Measurements from ENCODE around the gene APOBEC4.
A peak's percentile ranks its signal among the peaks of the same experiment; 100 is the strongest.

Gene APOBEC4

DNA sequence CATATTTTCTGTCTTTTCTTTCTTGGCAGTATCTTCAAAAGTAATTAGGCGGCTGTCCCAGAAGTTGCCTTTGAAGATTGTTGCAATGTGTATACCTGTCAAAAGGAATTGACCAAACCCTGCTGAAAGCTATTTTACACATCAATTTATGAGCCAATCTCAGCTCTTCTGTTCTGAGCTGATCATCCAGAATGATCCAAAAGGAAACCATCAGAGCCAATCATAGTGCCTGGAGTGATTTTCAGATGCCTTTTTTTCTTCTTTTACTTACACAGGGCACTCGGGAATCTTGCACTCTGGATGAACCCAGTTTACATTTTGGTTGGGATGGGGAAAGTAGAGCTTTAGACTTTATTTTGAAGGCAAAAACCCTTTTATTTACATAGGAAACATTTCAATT, 21.8 kb upstream of the APOBEC4 start:
- DNase-seq (ENCODE audit: low spot score) = no peak

DNA sequence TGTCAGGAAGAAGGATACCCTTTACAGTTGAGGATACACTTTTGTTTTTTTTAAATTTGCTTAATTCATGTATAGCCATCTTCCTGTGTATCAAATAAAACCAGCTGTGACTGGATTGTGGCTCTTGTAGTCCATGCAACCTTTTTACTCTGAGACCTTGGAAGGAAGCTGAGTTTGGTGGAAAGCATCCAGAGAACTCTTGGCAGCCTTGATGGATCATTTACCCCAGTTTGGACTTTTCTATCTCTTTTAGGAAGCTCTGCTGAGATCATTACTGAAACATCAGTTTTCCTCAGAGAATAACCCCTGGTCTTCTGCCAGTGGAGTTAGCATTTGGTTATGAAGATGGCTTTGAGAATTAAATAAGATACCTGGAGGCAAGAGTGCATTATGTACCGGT, 21.2 kb upstream of the APOBEC4 start:
- DNase-seq (ENCODE audit: low spot score) = no peak

DNA sequence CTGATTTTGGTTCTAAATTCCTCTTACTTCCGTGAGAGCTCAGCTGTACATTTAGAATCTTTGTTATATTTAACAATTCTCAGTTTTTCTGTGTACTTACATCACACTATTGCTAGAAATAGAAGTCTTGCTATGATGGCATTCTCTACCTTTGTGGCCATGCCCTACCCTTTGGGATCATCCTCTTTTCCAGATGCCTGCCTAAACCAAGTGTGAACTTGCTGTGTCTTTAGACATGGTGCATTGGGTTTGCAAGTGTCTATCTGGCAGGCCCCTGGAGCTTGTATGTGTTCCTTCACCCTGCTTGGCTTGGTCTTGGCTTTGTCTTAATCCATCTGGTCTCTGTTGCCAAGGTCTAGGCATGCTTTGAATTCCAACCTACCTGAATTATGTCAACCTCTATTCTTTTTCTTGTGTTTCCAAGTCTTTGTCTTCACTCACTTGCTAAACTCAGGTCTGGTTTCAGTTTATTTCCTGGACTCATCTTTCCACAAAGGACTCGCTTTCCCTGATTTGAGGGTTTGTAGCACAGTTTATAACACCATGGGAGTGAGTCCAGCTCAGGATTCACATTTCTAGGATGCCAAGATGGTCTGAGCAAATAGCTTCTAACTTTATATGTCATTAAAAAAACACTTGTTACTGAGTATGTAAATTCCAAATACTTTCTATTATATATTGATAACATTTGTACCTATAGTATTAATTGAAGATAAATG, 20.6 kb upstream of the APOBEC4 start:
- no peak for DNase-seq (ENCODE audit: low spot score)

DNA sequence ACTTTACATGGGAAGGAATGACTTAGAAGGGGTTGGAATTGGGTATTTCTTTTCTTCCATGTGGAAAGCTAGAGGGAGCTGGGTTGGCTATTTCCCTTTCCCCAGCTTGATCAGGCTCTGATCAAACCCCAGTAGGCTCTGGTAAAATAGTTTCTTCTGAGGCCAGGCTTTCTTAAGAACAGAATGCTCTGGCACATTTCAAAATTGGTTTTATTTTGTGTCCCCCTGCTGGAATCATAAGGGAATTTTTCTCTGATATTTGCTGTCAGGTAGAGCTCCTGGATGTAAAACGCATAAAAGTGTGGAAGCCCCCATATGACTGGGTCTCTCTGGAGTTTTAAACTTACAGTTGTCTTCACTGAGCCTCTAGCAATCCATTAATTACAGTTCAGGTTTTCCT, 17.1 kb upstream of the APOBEC4 start:
- DNase-seq (ENCODE audit: low spot score) = no peak

DNA sequence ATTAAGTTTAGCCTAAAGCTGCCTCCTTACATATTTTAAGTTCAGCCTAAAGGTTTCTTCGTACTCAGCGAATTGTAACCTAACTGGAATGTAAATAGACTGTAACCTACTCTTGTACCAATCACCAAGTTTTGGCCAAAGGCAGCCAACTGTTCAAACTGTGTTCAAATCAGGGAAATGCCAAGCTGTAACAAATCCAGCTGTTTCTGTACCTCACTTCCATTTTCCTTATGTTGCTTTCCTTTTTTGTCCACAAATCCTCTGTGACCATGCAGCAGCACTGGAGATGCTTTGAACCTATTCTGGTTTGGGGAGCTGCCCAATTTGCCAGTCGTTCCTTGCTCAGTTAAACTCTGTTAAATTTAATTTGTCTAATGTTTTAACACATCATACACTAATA, 3.2 kb upstream of the APOBEC4 start:
- DNase-seq (ENCODE audit: low spot score) = no peak

DNA sequence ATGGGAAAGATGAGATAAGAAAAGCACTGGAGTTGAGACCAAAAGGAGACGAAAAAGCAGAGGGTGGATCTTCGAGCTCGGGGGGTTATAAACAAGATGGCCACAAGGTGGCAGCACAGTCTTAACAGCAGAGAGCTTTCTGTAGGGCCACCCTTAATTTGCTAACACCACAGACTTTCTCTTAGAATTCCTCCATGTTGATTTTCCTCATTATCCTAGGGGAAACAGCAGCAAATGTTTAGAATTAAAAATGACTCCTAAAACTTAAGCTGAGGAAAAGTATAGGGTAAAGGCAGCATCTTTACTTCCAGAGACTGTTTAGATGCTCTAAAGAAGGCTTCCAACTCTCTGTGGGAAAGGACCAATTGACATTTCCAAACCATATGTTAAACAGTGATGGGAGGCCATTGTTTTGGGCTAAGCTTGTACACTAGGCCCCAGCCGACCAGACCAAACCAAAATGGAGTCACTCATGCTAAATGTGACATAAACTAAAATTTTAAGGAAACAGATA, 2.5 kb upstream of the APOBEC4 start:
- peak; percentile 92 for DNase-seq (ENCODE audit: low spot score)

DNA sequence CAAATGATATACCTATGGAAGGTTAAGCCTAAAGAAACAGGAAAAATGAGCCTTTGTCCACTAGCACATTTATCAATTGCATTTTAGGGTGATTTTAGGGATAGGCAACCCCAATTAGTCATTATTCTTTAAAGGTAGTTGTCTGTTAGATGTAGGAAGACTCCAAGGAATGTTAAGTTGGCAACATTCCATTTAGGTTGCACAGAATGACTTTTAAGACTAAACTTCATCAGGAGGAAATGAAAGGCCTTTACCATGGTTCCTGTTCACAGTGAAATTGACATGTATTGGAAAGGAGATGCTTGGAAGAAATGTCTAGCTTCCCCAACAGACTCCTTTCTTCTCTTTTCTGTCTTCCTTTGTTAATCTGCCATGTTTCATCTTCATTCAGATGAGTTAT, 1.6 kb upstream of the APOBEC4 start:
- DNase-seq (ENCODE audit: low spot score) = no peak

DNA sequence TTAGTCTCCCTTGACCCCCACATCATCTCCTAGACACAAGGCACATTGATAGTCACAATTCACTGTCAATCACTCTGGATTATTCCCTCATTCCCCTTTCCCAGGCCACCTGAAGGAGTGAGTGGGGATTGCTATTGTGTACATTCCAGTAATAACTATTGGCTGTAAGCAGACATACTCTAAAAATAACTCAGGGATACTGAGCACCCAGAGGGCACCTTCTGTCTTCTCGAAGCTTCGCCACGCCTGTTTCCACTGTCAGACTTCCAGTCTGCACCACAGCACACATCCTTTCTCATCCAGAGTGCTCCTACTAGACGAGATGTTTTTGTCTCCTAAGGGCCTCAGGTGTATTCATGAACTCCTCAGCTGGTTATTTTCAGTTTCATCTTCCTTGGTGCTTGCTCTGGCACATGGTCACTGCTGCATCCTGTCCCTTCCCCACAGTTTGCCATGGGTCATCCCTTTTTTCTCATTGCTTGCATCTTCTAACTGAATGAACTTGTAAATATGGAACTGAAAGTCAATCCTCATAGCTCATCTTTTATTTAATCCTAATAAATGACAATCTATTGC, 848 bp upstream of the APOBEC4 start:
- DNase-seq (ENCODE audit: low spot score) = no peak

DNA sequence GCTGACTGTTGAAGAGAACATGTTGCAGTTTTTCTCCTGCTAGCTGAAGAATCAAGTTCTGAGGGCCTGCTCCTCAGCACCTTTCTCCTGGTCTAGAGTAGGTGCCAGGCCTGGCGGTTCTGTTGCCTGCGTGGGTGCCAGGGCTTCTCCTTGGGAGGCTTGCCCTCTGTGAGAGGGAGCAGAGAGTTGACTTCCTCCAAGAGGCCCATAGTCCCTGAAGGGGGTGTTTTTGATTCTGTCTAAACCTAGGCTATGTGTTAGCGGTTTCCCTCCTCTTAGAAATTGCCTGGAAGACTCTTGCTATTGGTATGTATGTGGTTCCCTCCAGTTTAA, 312 bp upstream of the APOBEC4 start:
- DNase-seq (ENCODE audit: low spot score) = no peak

DNA sequence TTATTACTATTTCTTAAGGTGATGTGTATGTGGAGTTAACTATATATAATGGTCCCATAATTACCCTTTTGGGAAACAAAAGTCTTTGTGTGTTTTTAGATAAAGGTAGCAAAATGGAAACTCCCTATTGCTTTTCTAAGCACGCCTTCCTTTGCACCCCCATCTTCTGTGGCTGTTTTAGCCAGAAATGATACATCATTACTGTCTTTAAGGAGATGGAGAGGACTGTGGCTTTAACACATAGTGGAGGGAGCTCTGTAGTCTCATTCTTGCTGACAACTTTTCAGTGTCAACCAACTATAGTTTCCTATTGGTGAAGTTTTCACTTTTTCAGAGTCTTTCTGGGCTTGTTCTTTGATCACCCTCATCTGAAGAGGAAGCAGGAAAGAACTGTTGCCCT, 1.0 kb downstream of the APOBEC4 start:
- DNase-seq (ENCODE audit: low spot score) = no peak

DNA sequence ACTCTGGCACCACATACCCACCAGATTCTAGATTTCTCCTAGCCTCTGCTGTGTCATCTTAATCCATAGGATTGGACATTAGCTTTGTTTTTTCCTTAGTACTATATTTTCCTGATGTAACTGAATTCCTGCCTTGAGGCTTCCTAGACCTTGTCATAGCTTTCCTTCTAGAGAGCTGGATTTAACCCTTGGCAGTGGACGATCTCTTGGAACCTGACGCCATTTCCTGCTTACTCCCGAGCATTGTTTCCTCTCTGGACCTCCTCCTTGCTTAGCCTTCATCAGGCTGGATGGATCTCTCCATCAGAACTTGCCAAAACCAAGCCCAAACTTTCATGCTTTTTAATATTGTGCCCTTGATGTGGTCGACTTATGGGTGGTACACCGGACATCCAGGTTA, 1.5 kb downstream of the APOBEC4 start:
- no peak for DNase-seq (ENCODE audit: low spot score)

DNA sequence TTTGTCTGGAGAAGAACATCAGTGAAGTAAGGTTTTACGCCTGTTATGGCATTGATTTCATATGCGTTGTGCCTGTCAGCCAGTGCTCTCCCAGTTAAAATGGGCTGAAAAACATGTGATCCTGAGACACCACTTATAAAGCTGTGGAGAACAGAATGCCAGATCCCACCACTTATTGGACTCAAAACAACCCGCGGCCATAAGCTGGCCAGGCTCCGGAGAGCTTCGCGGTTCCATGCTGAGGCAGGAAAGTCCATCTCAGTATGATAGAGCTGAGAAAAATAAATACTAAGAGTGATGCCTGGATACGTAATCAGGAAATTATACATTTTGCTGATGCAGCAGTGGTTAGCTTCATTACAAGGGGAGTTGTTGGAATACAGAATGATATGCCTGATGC, 5.1 kb downstream of the APOBEC4 start:
- DNase-seq (ENCODE audit: low spot score) = no peak

DNA sequence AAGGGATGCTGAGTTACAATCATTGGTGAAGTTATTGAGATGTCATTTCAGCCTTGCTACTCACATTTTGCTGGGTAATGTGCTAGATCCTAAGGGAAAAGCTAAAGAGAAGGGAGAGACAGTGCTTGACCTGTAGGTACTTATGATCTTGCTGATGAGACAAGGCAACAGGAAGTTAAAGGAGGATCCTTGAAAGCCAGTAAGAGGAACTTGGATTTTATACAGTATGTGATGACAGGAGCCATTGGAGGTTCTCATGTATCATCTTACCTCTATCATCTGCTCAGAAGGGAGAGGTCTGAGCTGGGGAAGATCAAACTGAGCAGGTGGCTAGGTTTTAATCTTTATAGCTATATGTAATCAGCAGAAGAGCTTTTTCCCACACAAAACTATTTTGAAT, 6.3 kb downstream of the APOBEC4 start:
- DNase-seq (ENCODE audit: low spot score) = no peak

DNA sequence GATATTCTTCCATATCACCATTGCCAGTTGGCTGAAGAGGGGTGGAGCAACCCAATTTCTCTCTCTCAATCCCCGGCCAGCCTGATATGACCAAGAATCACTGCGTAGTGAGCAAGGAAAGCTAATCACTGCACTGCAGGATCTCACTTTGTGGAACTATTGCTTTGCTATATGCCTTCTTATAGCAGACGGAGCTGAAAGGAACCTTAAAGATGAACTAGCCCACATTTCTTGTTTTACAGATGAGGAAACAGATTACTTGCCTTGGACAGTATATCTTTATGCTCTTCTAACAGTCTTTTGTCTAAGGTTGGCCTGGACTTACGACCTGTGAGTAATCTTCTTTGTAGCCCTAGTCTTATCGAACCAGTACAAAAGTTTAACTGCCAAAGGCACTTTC, 7.6 kb downstream of the APOBEC4 start:
- no peak for DNase-seq (ENCODE audit: low spot score)

DNA sequence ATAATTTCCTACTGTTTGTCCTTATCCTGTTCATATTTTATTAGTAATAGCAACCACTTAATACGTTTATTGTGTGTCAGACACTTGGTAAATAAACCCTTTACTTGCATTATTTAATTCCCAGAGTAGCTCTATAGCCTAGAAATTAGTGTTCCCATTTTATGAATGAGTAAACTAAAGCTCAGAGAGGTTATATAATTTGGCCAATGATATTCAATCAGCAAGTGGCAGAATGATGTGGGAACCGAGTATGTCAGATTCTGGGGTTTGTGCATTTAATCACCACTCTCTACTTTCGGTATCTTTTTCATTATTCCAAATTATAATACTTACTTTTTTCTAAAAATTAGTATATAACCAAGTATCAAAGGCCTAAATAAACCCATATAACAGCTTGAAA, 10.9 kb downstream of the APOBEC4 start:
- no peak for DNase-seq (ENCODE audit: low spot score)

DNA sequence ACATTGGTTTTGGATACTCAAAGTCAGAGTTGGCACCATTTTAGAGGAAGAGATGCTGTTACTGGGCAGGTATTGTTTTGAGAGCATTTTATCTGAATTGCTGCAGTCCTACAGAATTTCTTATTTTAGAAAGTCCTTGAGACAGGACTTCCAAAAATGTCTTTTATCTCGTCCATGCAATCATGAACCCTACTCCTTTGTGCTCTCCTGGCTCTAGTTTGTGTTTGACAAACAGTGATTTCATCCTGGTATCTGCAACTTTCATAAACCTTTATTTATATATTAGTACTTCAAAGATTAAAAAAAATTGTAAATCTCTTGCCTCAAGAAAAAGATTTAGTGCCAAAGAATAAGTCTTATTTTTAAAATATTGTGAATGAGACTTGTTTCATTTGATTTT, 12.9 kb downstream of the APOBEC4 start:
- DNase-seq (ENCODE audit: low spot score) = no peak

DNA sequence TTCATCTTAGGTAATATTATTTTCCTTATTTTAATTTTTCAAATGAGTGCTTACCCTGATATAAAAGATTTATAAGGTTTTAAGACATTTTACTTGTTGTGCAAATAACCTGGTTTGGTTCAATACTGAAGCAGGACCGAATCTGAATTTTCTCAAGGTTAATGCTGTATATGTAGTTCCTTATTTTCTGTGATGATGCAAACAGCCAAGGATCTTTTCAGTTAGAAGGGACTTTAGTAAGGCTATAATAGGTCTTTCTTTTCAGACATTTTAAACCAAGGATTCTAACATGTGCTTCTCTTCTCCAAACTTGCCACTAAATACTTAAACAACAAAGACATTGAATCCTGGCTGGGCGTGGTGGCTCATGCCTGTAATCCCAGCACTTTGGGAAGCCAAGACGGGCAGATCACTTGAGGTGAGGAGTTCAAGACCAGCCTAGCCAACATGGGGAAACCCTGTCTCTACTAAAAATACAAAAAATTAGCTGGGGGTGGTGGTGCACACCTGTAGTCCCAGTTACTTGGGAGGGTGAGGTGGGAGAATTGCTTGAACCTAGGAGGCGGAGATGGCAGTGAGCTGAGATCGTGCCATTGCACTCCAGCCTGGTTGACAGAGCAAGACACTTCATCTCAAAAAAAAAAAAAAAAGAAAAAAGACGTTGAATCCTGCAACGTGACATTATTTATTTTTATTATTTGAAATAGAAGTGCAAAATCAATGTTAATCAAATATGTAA, 14.3 kb downstream of the APOBEC4 start:
- DNase-seq (ENCODE audit: low spot score) = no peak

DNA sequence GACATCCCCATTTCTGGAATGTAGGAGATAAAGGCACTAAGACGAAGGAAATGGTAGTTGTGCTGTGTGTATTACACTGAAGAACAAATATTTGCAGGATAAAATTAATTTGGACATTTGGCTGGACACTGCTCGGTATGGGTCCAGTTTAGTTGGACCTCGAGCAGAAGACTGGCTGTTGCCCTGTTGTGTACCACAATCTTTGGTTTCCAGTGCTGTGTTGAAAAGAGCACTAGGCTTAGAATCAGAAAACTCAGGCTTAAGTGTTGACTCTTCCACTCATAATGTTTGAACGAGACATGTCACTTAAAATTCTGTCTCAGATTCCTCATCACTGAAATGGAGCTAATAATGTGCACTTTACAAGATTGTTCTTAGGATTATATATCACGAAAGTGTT, 16.3 kb downstream of the APOBEC4 start:
- DNase-seq (ENCODE audit: low spot score) = no peak

DNA sequence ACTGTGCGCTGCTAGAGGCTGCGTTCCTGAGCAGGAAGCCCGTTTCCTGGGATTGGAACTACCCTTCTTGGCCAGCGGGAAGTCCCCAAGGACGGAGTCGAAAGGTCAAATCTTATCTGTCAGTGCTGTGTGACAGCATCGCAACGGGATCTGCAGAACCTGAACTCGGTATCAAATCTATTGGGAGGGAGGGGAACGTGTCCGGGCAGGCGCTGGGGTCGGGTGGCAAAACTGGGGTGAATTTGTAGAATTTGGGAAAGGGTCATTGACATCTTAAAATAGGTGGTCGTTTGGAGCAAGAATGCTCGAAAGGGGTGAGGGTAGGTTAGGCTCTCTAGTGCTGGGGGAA, 16.8 kb downstream of the APOBEC4 start:
- no peak for DNase-seq (ENCODE audit: low spot score)

DNA sequence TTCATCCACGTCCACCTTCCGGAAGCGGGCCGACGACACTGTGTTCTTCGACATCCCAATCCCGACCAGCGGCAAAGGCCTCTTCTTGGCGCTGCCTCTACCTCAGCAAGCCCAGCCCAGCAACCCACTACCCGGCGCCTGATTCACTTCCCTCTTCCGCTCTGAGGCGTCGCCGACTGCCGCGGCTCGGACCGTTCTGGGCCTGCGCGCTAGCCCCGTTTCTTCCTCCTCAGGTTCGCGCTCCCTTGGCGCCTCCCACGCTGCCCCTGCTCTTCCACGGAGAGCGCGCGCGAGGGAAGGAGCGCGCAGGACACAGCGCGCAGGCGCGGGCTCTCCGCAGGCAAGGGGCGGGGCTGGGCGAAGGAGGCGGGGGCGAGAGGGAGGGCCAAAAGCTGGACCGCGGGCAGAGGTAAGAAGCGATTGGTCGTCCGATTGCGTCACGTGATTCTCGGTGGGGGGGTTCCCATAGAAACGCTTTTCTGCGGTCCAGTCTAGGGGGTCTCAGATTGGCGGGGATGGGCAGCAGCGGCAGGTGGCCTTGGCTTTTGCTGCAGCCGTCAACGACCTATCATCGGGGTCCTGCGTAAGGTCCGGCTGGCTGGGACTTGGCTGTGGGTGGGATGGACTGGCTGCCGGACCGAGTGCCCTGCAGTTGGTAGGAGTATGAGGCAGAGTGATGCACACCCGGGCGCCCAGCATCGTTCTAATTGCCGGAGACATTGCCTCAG, 17.3 kb downstream of the APOBEC4 start, which contains the start of gene ARPC5:
Gene ARPC5 (minus strand): TSS at position 178 of the 728 bp plus-strand sequence. CDS start 124 bp downstream, at position 54.
- peak; percentile 99 for DNase-seq (ENCODE audit: low spot score)

DNA sequence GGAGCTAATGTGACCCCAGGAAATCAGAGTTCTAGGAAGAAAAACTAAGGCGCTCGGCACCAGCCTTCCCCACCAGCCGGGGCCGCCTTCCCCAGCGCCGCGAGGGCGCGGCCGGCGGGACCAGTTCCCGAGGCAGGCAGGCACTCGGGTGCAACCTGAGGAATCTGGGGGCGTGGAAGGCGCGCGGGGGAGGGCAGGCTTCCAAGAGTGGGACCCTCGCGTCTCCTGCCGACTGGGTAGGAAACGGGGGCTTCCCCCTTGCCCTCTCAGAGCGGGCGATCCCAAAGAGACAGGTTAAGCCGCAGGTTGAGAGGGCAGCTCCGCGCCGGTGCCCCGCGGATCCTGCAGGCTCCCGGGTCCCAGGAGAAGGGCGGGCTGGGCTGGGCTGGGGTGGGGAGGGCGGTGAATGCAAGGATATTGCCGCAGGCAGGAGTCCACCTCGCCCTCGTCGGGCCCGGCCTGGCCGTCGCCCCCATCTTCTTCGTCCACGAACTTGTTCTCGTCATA, 18.0 kb downstream of the APOBEC4 start:
- peak; percentile 21 for DNase-seq (ENCODE audit: low spot score)

DNA sequence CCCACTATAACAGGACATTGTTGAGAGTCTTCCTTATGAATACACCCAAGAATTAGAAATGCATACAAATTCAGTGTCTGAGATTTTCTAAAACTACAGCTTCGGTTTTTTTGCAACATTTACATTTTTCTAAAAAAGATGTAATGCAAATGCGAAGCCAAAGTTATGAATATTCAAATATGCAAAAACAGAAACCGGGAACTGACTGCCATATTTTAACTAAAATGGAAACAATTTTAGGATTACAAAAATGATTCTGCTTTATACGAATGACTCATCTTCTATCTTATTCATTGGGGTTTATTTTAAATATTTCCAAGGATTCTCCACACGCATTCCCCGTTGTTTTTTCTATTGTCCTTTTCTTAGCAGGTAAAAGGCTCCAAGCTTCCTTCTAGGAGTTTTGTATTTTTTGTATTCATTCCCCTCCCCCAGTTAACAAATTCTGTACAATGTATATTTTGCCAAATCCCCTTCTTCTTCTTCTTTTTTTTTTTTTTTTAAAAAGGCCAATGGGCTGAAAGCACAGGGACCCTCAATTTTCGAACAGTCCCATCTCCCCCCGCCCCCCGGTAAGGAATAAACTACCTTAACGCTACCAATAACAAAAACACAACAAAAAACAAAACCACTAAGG, 18.6 kb downstream of the APOBEC4 start:
- no peak for DNase-seq (ENCODE audit: low spot score)

Measured in Ammon's horn (tissue), 1 donor.